OCI-M2 (cell line): ENCODE data around the gene SUSD1.

ENCODE experiments used
- DNase-seq: peaks from one replicate; lab custom pipeline; 2025; ENCODE audit not compliant: unreplicated experiment; lab: John Stamatoyannopoulos, UW

SUSD1 gene

GRCh38 chr9:112017878-112018277 is 157.2 kb downstream of the SUSD1 start:
- no peak for DNase-seq

DNA sequence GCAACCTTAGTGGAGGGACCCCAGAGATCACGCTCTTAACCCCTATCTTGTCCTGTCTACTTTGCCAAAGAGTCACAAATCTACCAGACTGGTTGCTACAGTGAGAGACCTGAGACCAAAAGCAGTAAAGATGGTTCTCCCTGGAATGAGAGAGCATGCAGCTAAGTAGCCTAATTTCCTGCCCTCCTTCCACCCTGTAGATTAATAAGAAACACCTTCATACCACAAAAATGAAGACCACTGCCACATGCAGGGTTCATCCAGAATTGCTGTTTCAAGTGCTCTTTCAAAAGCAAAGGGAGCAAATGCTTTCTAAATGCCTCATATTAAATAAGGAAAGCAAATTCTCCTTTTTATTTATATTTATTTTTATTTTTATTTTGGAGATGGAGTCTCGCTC is 159.4 kb downstream of the SUSD1 start:
- no peak for DNase-seq

GRCh38 chr9:112015149-112015548 is 159.9 kb downstream of the SUSD1 start:
- DNase-seq = no peak

- DNase-seq = no peak
Measured at GRCh38 chr9:112013266-112013665, 161.8 kb downstream of the SUSD1 start.

GRCh38 chr9:112012026-112012902 is 162.8 kb downstream of the SUSD1 start:
- no peak for DNase-seq

- DNase-seq = no peak
Measured at GRCh38 chr9:112011051-112011620, 164.0 kb downstream of the SUSD1 start.

DNA sequence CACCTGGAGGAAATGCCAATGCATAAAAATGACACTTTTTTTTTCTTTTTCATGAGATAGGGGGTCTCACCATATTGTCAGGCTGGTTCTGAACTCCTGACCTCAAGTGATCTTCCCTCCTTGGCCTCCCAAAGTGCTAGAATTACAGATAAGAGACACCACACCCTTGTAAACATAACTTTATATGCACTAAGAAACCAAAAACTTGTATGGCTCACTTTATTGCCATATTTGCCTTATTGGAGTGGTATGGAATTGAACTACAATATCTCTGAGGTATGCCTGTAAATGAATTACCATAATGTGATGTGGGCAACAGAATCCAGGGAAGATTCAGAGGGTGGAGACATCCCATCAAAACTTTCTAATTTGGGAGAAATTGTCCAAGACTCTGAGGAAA is 164.6 kb downstream of the SUSD1 start:
- no peak for DNase-seq

DNA sequence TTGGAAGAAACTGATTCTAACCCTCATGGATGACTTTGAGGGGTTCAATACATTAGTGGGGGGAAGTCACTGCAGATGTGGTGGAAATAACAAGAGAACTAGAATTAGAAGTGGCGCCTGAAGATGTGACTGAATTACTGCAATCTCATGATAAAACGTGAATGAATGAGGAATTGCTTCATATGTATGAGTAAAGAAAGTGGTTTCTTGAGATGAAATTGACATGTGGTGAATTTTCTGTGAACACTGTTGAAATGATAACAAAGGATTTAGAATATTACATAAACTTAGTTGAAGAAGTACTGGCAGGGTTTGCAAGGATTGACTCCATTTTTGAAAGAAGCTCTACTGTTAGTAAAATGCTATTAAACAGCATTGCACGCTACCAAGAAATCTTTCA is 165.4 kb downstream of the SUSD1 start:
- DNase-seq = no peak

GRCh38 chr9:112007575-112008240 is 167.4 kb downstream of the SUSD1 start:
- no peak for DNase-seq

DNA sequence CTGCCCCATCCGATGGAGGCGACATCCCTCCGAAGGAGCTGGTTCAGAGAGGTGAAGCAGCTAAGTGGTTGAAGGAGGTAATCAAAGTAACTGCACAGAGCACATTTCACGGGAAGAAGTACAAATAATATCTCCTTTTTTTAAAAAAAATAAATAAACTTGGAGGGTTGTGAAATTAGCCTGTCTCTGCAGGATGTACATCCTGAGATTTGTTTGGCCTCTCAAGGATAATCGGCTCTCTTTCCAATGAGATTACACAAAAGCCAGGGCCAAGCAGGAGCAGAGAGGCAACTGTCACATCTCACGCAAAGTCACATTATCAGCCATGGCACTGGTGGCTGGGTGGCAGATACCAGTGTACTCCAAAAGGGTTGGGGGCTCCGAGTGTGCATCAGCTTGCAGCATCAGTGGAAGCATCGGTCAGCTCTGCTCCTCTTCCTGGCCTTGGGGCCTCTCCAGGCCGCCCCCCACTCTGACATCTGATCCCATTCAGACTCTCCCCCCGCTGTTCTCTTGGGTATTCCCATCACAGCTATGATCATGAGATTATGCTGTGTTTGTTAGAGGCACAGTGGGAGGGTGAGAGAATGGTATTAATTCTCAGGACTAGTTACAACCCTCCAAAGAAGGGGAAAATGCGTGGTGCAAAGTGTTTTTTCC is 168.6 kb downstream of the SUSD1 start:
- DNase-seq = no peak

DNA sequence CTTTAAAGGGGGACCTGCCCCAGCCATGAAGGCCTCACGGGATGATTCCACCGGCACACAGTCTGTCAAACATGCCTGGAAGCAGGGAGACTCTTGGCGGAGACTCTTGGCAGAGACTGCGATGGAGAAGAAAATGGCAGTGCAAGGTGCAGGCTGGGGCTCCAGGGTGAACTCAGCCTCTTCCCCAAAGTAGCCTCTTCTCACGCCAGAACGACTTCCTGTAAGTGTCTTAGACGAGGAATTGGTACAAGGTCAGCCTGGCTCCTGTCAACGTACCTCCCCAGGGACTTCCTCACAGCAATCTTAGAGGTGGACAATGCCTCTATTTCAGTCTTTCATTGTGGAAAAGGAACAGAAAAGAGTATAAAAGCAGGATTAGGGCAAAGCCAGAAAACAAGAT is 169.2 kb downstream of the SUSD1 start:
- DNase-seq = no peak

- DNase-seq = no peak
Measured at GRCh38 chr9:112003538-112003937, 171.6 kb downstream of the SUSD1 start.

- no peak for DNase-seq
Measured at GRCh38 chr9:112002847-112003457, 172.1 kb downstream of the SUSD1 start.

- DNase-seq = no peak
Measured at GRCh38 chr9:112002131-112002846, 172.8 kb downstream of the SUSD1 start.

DNA sequence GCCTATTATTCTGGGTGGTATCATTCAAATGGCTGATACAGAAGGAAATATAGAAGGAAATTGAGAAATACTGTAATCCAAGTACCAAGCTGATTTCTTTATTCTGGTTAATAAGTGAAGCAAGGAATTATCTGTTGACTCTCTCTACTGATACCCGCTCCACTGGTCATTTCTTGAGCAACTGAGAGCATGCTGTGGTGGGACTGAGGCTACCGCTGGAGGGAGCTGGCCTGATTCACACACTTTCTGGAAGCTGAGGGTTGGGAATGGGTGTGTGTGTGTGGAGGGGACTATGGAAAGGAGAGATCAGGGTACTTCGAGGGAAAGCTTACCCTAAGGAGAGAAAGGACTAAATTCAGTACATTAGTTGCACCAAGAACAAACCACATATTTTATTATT is 174.4 kb downstream of the SUSD1 start:
- DNase-seq = no peak

GRCh38 chr9:111999319-111999718 is 175.8 kb downstream of the SUSD1 start:
- no peak for DNase-seq

DNA sequence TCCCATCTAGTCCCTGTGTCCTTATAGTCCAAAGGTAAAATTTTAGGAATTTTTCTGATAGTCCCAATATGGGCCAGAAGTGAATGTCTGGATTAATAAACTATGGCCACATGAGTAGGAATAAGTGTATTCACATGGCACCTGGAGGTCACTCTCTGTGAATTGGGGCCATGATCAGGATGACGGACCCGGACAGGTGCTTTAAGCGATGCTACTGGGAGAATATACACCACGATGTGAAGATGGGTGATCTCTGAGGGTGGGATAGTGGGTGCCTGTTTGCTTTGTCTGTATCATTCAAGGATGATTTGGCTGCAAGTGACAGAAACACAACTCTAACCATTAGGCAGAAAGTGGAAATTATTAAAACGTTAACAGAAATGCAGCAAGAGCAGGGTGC is 177.3 kb downstream of the SUSD1 start:
- no peak for DNase-seq

GRCh38 chr9:111994831-111995458 is 180.2 kb downstream of the SUSD1 start:
- no peak for DNase-seq

DNA sequence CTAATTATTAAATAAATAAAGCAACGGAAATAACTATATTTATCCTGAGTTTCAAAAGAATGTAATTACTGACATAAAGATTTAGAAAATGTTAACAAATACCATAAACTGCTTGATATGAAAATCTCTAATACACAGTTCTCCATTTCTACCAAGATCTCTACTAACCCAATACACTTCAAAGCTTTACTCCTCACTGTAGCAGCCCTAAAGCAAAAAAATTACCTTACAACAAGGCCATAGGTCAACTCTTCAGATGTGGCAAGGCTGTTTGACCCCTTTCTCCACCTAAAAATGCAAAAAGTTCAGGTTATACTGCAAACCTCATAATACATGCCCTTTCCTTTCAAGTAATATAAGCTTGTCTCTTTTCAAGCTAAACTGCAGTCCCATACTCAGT is 181.8 kb downstream of the SUSD1 start:
- no peak for DNase-seq

DNA sequence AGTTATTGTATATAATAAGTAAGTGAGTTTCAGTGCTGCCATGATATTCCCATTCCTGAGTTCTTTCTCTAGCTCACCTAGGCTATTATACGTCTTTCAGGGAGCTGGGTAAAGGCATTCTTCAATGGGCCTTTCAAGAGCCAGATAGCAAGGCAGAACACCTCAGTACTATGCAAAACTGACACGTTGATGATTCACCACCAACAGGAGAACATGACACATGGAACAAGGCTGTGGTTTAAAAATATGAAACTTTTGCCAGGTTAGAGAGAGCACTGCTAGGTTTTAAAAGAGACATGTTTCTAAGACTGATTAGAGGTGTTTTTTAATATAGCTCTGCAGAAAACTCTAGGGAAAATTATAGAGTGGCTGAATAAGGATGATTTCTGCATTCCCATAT is 182.6 kb downstream of the SUSD1 start:
- DNase-seq = no peak
